Tibial nerve (tissue), 4 donors: Measurements from ENCODE around the gene APOL2.

Experiments used
- CTCF ChIP-seq, 5 experiments: fragments of 200-600 bp in 3 of 5; fragments of 450-650 bp in 2 of 5; sonication (generic) in 3 of 5; IDR thresholded peaks; one replicate each; pipeline ENCODE4 v1.5.1; 2016 to 2019; ENCODE audit warnings: antibody characterized with exemption in 5 of 5, mild to moderate bottlenecking in 3 of 5, moderate library complexity in 2 of 5
- EP300 ChIP-seq, 2 donors: sonication (generic); formaldehyde crosslinking; IDR thresholded peaks; one replicate each; pipeline ENCODE4 v1.6.1; 2017; ENCODE audit warnings: antibody characterized with exemption in 2 of 2, mild to moderate bottlenecking in 1 of 2

DNA sequence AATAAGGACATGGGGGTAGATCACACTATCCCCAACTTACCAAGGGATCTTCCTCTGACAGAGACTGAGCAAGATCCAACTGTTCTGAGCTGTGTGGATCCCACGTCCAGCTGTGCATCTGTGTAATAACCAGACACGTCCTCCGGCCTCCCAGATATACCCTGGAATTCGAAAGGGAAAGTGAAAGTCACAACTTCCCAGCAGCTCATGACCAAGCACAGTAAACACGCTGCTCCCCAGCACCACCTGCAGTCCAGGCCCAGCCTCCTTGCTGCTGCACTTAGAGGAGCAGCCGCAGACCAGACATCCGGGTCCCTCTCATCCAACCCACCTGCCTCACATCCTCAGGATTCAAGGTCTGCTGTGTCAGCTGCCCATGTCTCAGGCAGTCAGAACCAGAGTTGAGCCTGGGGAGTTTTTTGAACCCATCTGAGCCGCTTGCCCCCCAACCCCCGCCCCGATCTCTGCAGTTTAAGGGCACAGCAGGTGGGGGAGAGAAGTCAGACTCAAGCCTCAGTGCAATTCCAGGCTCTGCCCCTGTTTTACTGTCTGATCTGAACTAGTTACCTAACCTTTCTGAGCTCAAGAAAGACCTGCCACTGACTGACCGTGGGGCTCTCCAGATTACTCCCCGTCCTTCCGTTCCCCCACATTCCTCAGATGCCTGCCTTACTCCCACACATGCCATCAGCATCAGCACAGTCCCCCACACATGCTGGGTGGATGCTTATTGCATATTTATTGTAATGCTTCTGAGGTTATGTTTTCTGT lies at the start of gene APOL2:
- TF ChIP-seq CTCF (IDR thresholded peaks at IDR 0.05) = peak; percentile 67 to 86 (median 78)
- peak in 1 of 2 donors; percentile 96 for TF ChIP-seq EP300 (IDR thresholded peaks at IDR 0.05)
